ENCODE results near the gene FYN.
"Not testable (repeated sequence)": the region's sequence is repeated elsewhere in the genome, so short reads cannot be mapped to it uniquely, and the experiment has no call there.

- not testable (repeated sequence) for TF ChIP-seq POLR2A (IDR thresholded peaks at IDR 0.05; ENCODE audit: low read depth); CTCF (IDR thresholded peaks at IDR 0.05)
These were observed 87.1 kb downstream of the FYN start for GRCh38 chr6:111786151-111786550.

Data from esophagus muscularis mucosa (tissue), 3 donors.